Suprapubic skin (tissue), 4 donors: ENCODE measurements around the gene ARID1A.

Experiments
- CTCF ChIP-seq, 2 donors: fragments of 200-600 bp in 1 of 2; fragments of 450-650 bp in 1 of 2; sonication (generic) in 1 of 2; IDR thresholded peaks; one replicate each; pipeline ENCODE4 v1.5.1; 2016 to 2019; ENCODE audit warnings: antibody characterized with exemption in 2 of 2, mild to moderate bottlenecking in 1 of 2, moderate library complexity in 1 of 2
- EP300 ChIP-seq: sonication (generic); formaldehyde crosslinking; IDR thresholded peaks from one replicate; pipeline ENCODE4 v1.6.1; 2017; ENCODE audit warnings: antibody characterized with exemption
- POLR2A ChIP-seq, 2 donors: fragments of 450-650 bp; IDR thresholded peaks; one replicate each; pipeline ENCODE4 v1.6.1; 2017; ENCODE audit warnings: antibody characterized with exemption in 2 of 2, mild to moderate bottlenecking in 2 of 2, moderate library complexity in 2 of 2
- POLR2AphosphoS5 ChIP-seq, 3 donors: sonication (generic); formaldehyde crosslinking; IDR thresholded peaks; one replicate each; pipeline ENCODE4 v1.6.1; 2017; ENCODE audit warnings: antibody characterized with exemption in 3 of 3

- peak; percentile 62 to 67 for TF ChIP-seq CTCF (IDR thresholded peaks at IDR 0.05)
- peak in 1 of 2 donors; percentile 19 for TF ChIP-seq POLR2A (IDR thresholded peaks at IDR 0.05)
- no peak for TF ChIP-seq POLR2AphosphoS5 (IDR thresholded peaks at IDR 0.05)
- TF ChIP-seq EP300: no peak
These were observed 130.7 kb downstream of the ARID1A start, which contains the start of gene ZDHHC18 for GRCh38 chr1:26826261-26827105.
